ENCODE data around the gene TTC1. TPM values are rescaled to one million over a fixed set of nuclear protein-coding genes. Genes with fewer than 3 reads are reported as not detected.

TTC1 gene
- polyA plus RNA-seq, 1 of the 3 experiments (the other 2 are of a cell fraction), result 37.0 TPM

DNA sequence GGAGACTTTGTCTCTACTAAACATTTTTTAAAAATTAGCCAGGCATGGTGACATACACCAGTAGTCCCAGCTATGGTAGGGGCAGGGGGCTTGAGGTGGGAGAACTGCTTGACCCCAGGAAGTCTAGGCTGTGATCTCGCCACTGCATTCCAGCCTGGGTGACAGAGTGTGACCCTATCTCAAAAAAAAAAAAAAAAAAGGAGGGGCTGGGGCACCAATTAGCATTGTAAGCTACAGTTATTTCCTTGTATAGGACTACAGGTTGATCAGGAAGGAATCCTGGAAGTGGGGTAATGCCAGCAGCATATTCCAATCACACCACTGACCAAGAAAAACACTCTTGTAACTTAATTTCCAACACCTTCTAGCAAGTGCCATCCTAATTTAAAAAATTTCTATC lies 78.3 kb downstream of the TTC1 start:
- H2AFZ ChIP-seq (ENCODE audit: low read depth), result no peak overlapping the region
- no peaks in the 10 kb centered on the region for H3K9me3 ChIP-seq
- peaks cover under 1 to 6% of the 10 kb centered on the region in 2 experiments for H3K36me3 ChIP-seq (replicated peaks in 1 of 2; ENCODE audit: control insufficient read depth in 1 of 2, insufficient read depth in 2 of 2, low read length in 1 of 2)
- no peak overlapping the region for H3K9ac ChIP-seq
- no peak overlapping the region for H3K27ac ChIP-seq (ENCODE audit: low read depth in 2 of 2, low read length in 1 of 2)
- H3K9me2 ChIP-seq, result no peaks in the 10 kb centered on the region
- TF ChIP-seq NRF1 (IDR thresholded peaks at IDR 0.05; ENCODE audit: low read depth, low read length), result no peak
- TF ChIP-seq FOSL2 (IDR thresholded peaks at IDR 0.05; ENCODE audit: borderline replicate concordance, low read depth), result no peak
- TF ChIP-seq GATA2 (CRISPR knock-in tag; IDR thresholded peaks at IDR 0.05), result no peak
- no peak for TF ChIP-seq EZH2phosphoT487 (IDR thresholded peaks at IDR 0.05; ENCODE audit: borderline replicate concordance, low read depth)
- TF ChIP-seq RCOR1 (IDR thresholded peaks at IDR 0.05; ENCODE audit: low read length), result no peak
- no peak for TF ChIP-seq ZBTB33 (IDR thresholded peaks at IDR 0.05; ENCODE audit: borderline replicate concordance, low read depth)
- no peaks in the 10 kb centered on the region for H3K27me3 ChIP-seq (ENCODE audit: insufficient read depth)
- POLR2A ChIA-PET, result no interaction called here
- H3K4me3 ChIP-seq (ENCODE audit: low read depth in 2 of 2, low read length in 1 of 2), result no peak overlapping the region
- WGBS (ENCODE audit: low lambda C conversion rate), result 100% methylated on average over 1 of the region's 1 CpG
- no peak for DNase-seq
- H3K79me2 ChIP-seq (ENCODE audit: insufficient read depth), result peaks cover 21% of the 10 kb centered on the region
- H3K4me2 ChIP-seq, result no peak overlapping the region
- H3K4me1 ChIP-seq (ENCODE audit: control insufficient read depth in 1 of 2, insufficient read depth in 2 of 2, low read depth in 1 of 2, low read length in 1 of 2), result peaks cover 0 to 24% of the 10 kb centered on the region in 2 experiments; a peak in 3 of 4 replicates
- H4K20me1 ChIP-seq (ENCODE audit: insufficient read depth), result no peaks in the 10 kb centered on the region
- CTCF ChIA-PET, result interaction anchor here (0.5 to 1.3 kb wide), 2 partner anchors 66 to 258 kb away, joined by 3 to 4 read pairs; no protein-coding TSS in a partner anchor
- peaks cover 23% of the 10 kb centered on the region for H3F3A ChIP-seq (replicated peaks; ENCODE audit: insufficient read depth)

DNA sequence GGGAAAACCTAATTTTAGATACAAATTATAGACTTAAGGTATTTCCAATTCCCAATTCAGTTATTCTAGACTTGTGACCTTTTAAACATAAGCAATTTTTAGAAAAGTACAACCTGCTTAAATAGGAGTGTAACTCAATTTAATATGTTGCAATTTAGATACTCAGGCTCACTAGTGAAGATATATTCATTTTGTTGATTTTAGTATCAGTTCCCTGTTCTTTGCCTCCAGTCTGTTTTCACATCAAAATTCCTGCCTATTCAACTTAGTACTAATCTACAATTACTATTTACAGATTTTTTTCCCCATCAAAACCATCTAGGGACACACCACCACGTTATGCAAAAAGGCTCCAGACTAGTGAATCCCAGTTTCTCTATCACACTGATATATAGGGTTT lies 79.9 kb downstream of the TTC1 start:
- H3K9ac ChIP-seq, result no peak overlapping the region
- no peak overlapping the region for H3K4me3 ChIP-seq (ENCODE audit: low read depth in 2 of 2, low read length in 1 of 2)
- no peak overlapping the region for H2AFZ ChIP-seq (ENCODE audit: low read depth)
- POLR2A ChIA-PET, result no interaction called here
- CTCF ChIA-PET, result interaction anchor here (1.3 kb wide), 1 partner anchor 67 kb away, joined by 3 read pairs; no protein-coding TSS in a partner anchor
- WGBS (ENCODE audit: low lambda C conversion rate), result 94% methylated on average over 1 of the region's 1 CpG
- H3K36me3 ChIP-seq (replicated peaks in 1 of 2; ENCODE audit: control insufficient read depth in 1 of 2, insufficient read depth in 2 of 2, low read length in 1 of 2), result peaks cover 17 to 22% of the 10 kb centered on the region in 2 experiments
- no peak for DNase-seq
- no peaks in the 10 kb centered on the region for H4K20me1 ChIP-seq (ENCODE audit: insufficient read depth)
- no peaks in the 10 kb centered on the region for H3K9me3 ChIP-seq
- H3K27me3 ChIP-seq (ENCODE audit: insufficient read depth), result no peaks in the 10 kb centered on the region
- peaks cover 11% of the 10 kb centered on the region for H3F3A ChIP-seq (replicated peaks; ENCODE audit: insufficient read depth)
- H3K4me2 ChIP-seq, result no peak overlapping the region
- peaks cover 0 to 17% of the 10 kb centered on the region in 2 experiments; a peak in 2 of 4 replicates for H3K4me1 ChIP-seq (ENCODE audit: control insufficient read depth in 1 of 2, insufficient read depth in 2 of 2, low read depth in 1 of 2, low read length in 1 of 2)
- no peak overlapping the region for H3K27ac ChIP-seq (ENCODE audit: low read depth in 2 of 2, low read length in 1 of 2)
- TF ChIP-seq GATA2 (CRISPR knock-in tag; IDR thresholded peaks at IDR 0.05) (no peak), NRF1 (IDR thresholded peaks at IDR 0.05; ENCODE audit: low read depth, low read length) (no peak), NFIC (IDR thresholded peaks at IDR 0.05; ENCODE audit: borderline replicate concordance) (no peak), YY1 (IDR thresholded peaks at IDR 0.05; ENCODE audit: low read depth) (no peak), RCOR1 (IDR thresholded peaks at IDR 0.05; ENCODE audit: low read length) (no peak), MEF2A (IDR thresholded peaks at IDR 0.05; ENCODE audit: borderline replicate concordance, low read depth) (no peak), TAF1 (IDR thresholded peaks at IDR 0.05; ENCODE audit: borderline replicate concordance, low read depth, low read length) (no peak), GABPA (IDR thresholded peaks at IDR 0.05; ENCODE audit: low read depth) (no peak), ELF1 (IDR thresholded peaks at IDR 0.05) (no peak), CHD2 (IDR thresholded peaks at IDR 0.05; ENCODE audit: low read length, partially characterized antibody) (no peak), FOXJ3 (CRISPR knock-in tag; IDR thresholded peaks at IDR 0.05) (no peak), RFX5 (IDR thresholded peaks at IDR 0.05; ENCODE audit: low read length) (no peak), SMC3 (IDR thresholded peaks at IDR 0.05; ENCODE audit: low read depth, low read length) (no peak), EP300 (IDR thresholded peaks at IDR 0.05; ENCODE audit: borderline replicate concordance in 1 of 2, low read depth in 1 of 2, low read length in 1 of 2) (no peak), POLR2AphosphoS5 (IDR thresholded peaks at IDR 0.05; ENCODE audit: low read depth, low read length) (no peak), RAD21 (IDR thresholded peaks at IDR 0.05; ENCODE audit: low read length) (no peak), USF1 (IDR thresholded peaks at IDR 0.05; ENCODE audit: borderline replicate concordance, low read depth) (no peak)
- TF ChIP-seq, protein P1, sequence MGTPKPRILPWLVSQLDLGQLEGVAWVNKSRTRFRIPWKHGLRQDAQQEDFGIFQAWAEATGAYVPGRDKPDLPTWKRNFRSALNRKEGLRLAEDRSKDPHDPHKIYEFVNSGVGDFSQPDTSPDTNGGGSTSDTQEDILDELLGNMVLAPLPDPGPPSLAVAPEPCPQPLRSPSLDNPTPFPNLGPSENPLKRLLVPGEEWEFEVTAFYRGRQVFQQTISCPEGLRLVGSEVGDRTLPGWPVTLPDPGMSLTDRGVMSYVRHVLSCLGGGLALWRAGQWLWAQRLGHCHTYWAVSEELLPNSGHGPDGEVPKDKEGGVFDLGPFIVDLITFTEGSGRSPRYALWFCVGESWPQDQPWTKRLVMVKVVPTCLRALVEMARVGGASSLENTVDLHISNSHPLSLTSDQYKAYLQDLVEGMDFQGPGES (IDR thresholded peaks at IDR 0.05; ENCODE audit: low read depth, low read length), result no peak
- H3K9me2 ChIP-seq, result no peaks in the 10 kb centered on the region
- H3K79me2 ChIP-seq (ENCODE audit: insufficient read depth), result peaks cover 21% of the 10 kb centered on the region

All from SK-N-SH (cell line).